Activated T-helper 17 cell treated with anti-CD3 and anti-CD28 coated beads, Interleukin-2, amount 50 U/mL, for 72 hours (primary cell): ENCODE measurements around the gene UCK2. TPM values are rescaled to one million over a fixed set of nuclear protein-coding genes. Genes with fewer than 3 reads are reported as not detected.

Experiments
- ATAC-seq: fragments of 150-1000 bp; cut with Tn5 transposase; replicated peaks from 2 replicates; pipeline ENCODE4 v1.10.0; 2021; ENCODE audit warnings: mild to moderate bottlenecking, moderate library complexity
- H3K27ac Mint-ChIP-seq: one replicate; pipeline ENCODE4 v1.8.0; 2022; ENCODE audit warnings: mixed read lengths
- H3K27me3 Mint-ChIP-seq: one replicate; pipeline ENCODE4 v1.8.0; 2022; ENCODE audit warnings: mixed read lengths
- H3K36me3 Mint-ChIP-seq: one replicate; pipeline ENCODE4 v1.8.0; 2022; ENCODE audit warnings: low read depth, mild to moderate bottlenecking, mixed read lengths
- H3K4me1 Mint-ChIP-seq: one replicate; pipeline ENCODE4 v1.8.0; 2022; ENCODE audit warnings: mixed read lengths
- H3K4me3 Mint-ChIP-seq: one replicate; pipeline ENCODE4 v1.8.0; 2022; ENCODE audit warnings: mild to moderate bottlenecking, mixed read lengths
- H3K9me3 Mint-ChIP-seq: one replicate; pipeline ENCODE4 v1.8.0; 2022; ENCODE audit warnings: mixed read lengths
- total RNA-seq, 2 donors: library from RNA; stranded (reverse); gene quantifications; one replicate each; pipeline ENCODE4 v1.2.3, GENCODE V29; 2022

The UCK2 gene
- total RNA-seq, 2 donors from 2014 or later, result 30.7 to 74.2 TPM

DNA sequence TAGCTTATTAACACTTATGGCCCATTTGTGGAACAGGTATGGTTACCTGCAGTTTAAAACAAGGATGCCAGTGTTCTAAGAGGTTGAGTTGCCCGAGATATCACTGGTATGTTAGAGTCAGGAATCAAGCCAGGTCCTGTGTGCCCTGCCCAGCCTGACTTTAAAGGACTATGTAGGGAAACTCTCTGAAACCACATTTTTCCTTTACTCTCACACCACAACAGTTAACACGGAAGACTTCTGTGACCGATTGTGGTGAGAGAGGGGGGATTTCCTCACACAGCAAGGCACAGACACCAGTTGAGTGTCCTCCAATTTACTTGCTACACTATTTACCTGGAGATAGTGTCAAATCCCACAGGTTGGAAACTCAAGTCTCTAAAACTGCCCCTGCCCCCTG, 47.8 kb downstream of the UCK2 start:
- peaks cover 21% of the 10 kb centered on the region for H3K4me1 Mint-ChIP-seq
- no peaks in the 10 kb centered on the region for H3K27me3 Mint-ChIP-seq
- no peaks in the 10 kb centered on the region for H3K9me3 Mint-ChIP-seq
- peak overlapping the region; percentile 6 for H3K4me3 Mint-ChIP-seq
- peak; percentile 59 for ATAC-seq
- no peaks in the 10 kb centered on the region for H3K36me3 Mint-ChIP-seq
- H3K27ac Mint-ChIP-seq, result no peak overlapping the region

GRCh38 chr1:165875604-165876003, 48.2 kb downstream of the UCK2 start:
- peak overlapping the region; percentile 6 for H3K4me3 Mint-ChIP-seq
- no peaks in the 10 kb centered on the region for H3K36me3 Mint-ChIP-seq
- no peaks in the 10 kb centered on the region for H3K9me3 Mint-ChIP-seq
- no peak for ATAC-seq
- H3K27ac Mint-ChIP-seq, result no peak overlapping the region
- H3K4me1 Mint-ChIP-seq, result peaks cover 21% of the 10 kb centered on the region
- H3K27me3 Mint-ChIP-seq, result no peaks in the 10 kb centered on the region

DNA sequence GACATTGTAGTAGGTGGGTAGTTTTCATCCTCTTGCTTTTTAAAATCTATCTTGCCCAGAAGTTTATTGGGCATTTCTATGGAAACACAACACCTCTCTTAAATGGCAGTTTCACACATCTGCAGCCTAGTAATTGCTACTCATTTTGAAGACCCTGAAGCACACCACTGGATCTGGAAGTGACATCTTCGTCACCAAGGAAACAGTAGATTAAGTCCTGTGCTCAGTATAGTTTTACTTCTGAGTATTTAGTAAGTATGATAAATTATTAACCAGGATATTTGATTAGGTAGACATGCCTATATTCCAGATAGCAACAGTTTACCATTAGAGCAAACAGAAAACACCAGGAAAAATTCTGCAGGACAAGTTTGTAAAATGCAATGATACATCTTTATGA, 48.7 kb downstream of the UCK2 start:
- H3K36me3 Mint-ChIP-seq, result no peaks in the 10 kb centered on the region
- peaks cover 16% of the 10 kb centered on the region for H3K4me1 Mint-ChIP-seq
- H3K4me3 Mint-ChIP-seq, result no peak overlapping the region
- H3K27ac Mint-ChIP-seq, result no peak overlapping the region
- no peaks in the 10 kb centered on the region for H3K27me3 Mint-ChIP-seq
- no peak for ATAC-seq
- no peaks in the 10 kb centered on the region for H3K9me3 Mint-ChIP-seq

DNA sequence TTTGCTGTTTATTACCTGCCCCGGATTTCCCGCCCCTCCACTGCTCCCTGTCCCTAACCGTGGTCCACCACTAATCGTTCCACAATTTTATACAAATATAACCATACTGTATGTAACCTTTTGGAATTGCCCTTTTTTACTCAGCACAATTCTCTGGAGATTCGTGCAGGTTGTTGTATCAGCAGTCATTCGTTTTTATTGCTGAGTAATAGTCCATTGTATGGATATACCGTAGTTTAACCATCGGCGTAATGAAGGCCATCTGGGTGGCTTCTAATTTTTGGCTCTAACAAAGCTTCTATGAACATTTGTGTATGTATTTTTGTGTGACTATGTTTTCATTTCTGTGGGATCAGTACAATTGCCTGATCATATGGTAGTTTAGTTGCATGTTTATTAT, 50.0 kb downstream of the UCK2 start:
- no peaks in the 10 kb centered on the region for H3K36me3 Mint-ChIP-seq
- peaks cover 10% of the 10 kb centered on the region for H3K4me1 Mint-ChIP-seq
- H3K4me3 Mint-ChIP-seq, result no peak overlapping the region
- ATAC-seq, result no peak
- no peaks in the 10 kb centered on the region for H3K9me3 Mint-ChIP-seq
- H3K27ac Mint-ChIP-seq, result no peak overlapping the region
- no peaks in the 10 kb centered on the region for H3K27me3 Mint-ChIP-seq

- H3K36me3 Mint-ChIP-seq, result no peaks in the 10 kb centered on the region
- H3K4me1 Mint-ChIP-seq, result peaks cover 6% of the 10 kb centered on the region
- H3K27ac Mint-ChIP-seq, result no peak overlapping the region
- H3K9me3 Mint-ChIP-seq, result no peaks in the 10 kb centered on the region
- no peak overlapping the region for H3K4me3 Mint-ChIP-seq
- H3K27me3 Mint-ChIP-seq, result no peaks in the 10 kb centered on the region
- ATAC-seq, result peak; percentile 85
Observed at GRCh38 chr1:165877940-165878556, 50.6 kb downstream of the UCK2 start.

DNA sequence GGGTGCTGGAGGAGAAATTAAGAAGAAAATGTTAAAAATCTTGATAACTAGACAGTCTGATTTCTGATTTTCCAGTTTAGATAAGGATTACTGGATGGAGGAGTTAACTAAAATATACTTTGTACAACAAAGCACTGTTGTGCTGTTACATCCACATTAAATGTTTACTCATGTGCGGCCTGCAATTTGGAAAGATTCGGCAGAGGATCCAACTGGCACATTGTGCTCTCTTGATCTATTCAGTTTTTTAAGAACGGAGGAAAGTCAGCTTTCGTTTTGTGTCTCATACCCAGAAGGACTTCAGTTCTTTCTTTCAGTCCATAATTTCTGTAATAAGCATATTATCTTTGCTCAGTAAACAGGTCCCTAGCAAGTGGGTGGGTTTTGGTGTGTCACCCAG, 52.5 kb downstream of the UCK2 start:
- Mint-ChIP-seq H3K9me3 (no peaks in the 10 kb centered on the region), H3K4me1 (peaks cover 9% of the 10 kb centered on the region), H3K27ac (no peak overlapping the region), H3K36me3 (no peaks in the 10 kb centered on the region), H3K4me3 (no peak overlapping the region), H3K27me3 (no peaks in the 10 kb centered on the region)
- ATAC-seq, result no peak

GRCh38 chr1:165880993-165881392, 53.6 kb downstream of the UCK2 start:
- Mint-ChIP-seq H3K27me3 (no peaks in the 10 kb centered on the region), H3K4me3 (no peak overlapping the region), H3K9me3 (no peaks in the 10 kb centered on the region), H3K4me1 (peaks cover 3% of the 10 kb centered on the region), H3K36me3 (no peaks in the 10 kb centered on the region), H3K27ac (no peak overlapping the region)
- ATAC-seq, result no peak

DNA sequence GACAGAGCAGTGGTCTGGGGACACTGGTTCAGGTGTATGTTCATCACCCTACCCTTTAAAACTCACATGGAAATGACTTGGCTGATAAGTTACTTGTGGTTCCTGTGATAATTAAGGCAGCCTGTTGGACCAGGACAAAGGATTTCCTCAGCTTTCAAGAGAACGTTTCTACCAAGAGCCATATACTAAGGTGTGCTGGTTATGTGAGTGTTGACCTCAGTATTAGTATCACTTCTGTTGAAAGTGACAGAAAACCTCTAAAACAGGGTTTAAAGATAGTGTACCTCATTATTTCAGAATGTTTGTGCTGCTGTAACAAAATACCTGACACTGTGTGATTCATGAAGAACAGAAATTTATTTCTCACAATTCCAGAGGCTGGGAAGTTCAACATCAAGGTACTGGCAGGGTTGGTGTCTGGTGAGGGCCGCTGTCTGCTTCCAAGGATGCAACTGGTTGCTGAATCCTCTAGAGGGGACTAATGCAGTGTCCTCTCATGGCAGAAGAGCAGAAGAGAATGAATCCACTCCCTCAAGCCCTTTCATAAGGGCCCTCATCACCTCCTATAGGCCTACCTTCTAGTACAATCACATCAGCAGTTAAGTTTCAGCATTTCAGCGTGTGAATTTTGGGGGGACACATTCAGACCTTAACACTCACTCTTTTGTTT, 54.9 kb downstream of the UCK2 start:
- Mint-ChIP-seq H3K27ac (no peak overlapping the region), H3K4me1 (peaks cover 8% of the 10 kb centered on the region), H3K4me3 (no peak overlapping the region), H3K9me3 (no peaks in the 10 kb centered on the region), H3K36me3 (no peaks in the 10 kb centered on the region), H3K27me3 (no peaks in the 10 kb centered on the region)
- no peak for ATAC-seq

- H3K4me1 Mint-ChIP-seq, result peaks cover 8% of the 10 kb centered on the region
- H3K4me3 Mint-ChIP-seq, result no peak overlapping the region
- H3K36me3 Mint-ChIP-seq, result no peaks in the 10 kb centered on the region
- H3K27me3 Mint-ChIP-seq, result no peaks in the 10 kb centered on the region
- ATAC-seq, result no peak
- no peak overlapping the region for H3K27ac Mint-ChIP-seq
- H3K9me3 Mint-ChIP-seq, result no peaks in the 10 kb centered on the region
Observed at GRCh38 chr1:165883056-165883455, 55.6 kb downstream of the UCK2 start.

GRCh38 chr1:165884009-165884689, 56.7 kb downstream of the UCK2 start:
- Mint-ChIP-seq H3K4me3 (no peak overlapping the region), H3K9me3 (no peaks in the 10 kb centered on the region), H3K4me1 (peaks cover 8% of the 10 kb centered on the region), H3K36me3 (no peaks in the 10 kb centered on the region), H3K27ac (no peak overlapping the region), H3K27me3 (no peaks in the 10 kb centered on the region)
- ATAC-seq, result no peak

DNA sequence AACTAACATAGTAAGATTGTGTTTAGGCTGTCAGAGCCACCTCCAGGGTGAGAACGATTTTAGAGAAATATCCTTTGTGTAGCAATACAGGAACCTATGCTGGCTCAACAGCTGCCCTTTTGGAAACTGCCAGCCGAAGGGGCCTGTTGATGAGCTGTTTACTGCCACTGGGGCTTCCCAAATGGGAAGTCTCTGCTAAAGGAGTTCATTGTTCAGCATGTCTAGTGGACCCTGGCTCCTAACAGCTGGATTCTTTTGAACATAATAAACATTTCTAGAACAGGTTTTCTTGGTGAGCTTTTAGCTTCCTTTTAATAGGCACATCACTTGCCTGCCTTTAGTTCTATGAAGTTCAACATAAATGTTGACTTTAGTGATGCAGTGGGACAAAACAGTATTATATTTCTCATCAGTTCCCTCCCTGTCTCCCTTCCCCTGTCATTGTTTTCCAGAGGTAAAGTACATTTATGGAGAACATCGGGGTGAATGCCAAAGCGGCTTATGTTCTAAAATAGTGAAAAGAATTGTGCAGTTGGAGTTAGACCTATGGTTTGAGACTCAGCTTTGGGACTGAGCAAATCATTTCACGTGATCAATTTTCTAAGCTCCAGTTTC, 57.4 kb downstream of the UCK2 start:
- no peaks in the 10 kb centered on the region for H3K27me3 Mint-ChIP-seq
- no peak for ATAC-seq
- H3K4me1 Mint-ChIP-seq, result peaks cover 8% of the 10 kb centered on the region

DNA sequence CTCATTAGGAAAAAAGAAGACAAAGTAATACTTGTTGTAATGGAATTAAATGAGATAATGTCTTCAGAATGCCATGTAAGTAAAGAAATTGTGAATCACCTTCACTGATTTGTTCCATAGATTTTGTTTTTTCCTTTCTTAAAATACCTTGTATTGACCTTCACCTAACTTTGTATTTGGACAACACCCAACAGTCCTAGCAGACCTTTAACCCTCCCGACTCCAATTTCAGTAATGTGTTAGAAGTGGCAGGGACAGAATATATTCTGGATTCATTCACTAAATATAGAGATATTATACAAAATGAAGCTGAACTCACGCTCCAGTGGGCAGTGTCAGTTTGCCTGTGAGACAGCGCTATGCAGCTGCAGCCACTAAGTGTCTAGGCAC, 57.9 kb downstream of the UCK2 start:
- Mint-ChIP-seq H3K27me3 (no peaks in the 10 kb centered on the region), H3K4me3 (no peak overlapping the region), H3K9me3 (no peaks in the 10 kb centered on the region), H3K4me1 (peaks cover 8% of the 10 kb centered on the region), H3K36me3 (peaks cover 3% of the 10 kb centered on the region), H3K27ac (no peak overlapping the region)
- ATAC-seq, result no peak

More for the DNA sequence above, 57.4 kb downstream of the UCK2 start:
- Mint-ChIP-seq H3K9me3 (no peaks in the 10 kb centered on the region), H3K27ac (no peak overlapping the region), H3K36me3 (no peaks in the 10 kb centered on the region), H3K4me3 (no peak overlapping the region)

DNA sequence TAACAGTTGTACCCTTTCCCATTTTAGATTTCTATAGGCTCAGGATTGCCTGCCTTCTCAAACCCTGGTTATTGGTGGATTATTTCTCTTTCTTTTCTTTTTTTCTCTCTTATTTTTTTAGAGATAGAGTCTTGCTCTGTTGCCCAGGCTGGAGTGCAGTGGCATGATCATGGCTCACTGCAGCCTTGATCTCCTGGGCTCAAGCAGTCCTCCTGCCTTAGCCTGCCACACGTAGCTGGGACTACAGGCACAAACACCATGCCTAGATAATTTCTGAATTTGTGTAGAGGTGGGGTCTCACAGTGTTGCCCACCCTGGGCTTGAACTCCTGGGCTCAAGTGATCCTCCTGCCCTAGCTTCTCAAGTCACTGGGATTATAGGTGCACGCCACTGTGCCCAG, 58.8 kb downstream of the UCK2 start:
- no peaks in the 10 kb centered on the region for H3K27me3 Mint-ChIP-seq
- no peak for ATAC-seq
- no peak overlapping the region for H3K4me3 Mint-ChIP-seq
- H3K36me3 Mint-ChIP-seq, result peaks cover 12% of the 10 kb centered on the region
- peaks cover 8% of the 10 kb centered on the region for H3K4me1 Mint-ChIP-seq
- peak overlapping the region; percentile 20 for H3K27ac Mint-ChIP-seq
- H3K9me3 Mint-ChIP-seq, result no peaks in the 10 kb centered on the region

GRCh38 chr1:165886983-165887382, 59.6 kb downstream of the UCK2 start:
- Mint-ChIP-seq H3K4me3 (no peak overlapping the region), H3K4me1 (peaks cover 8% of the 10 kb centered on the region), H3K9me3 (no peaks in the 10 kb centered on the region), H3K36me3 (peaks cover 20% of the 10 kb centered on the region), H3K27me3 (no peaks in the 10 kb centered on the region), H3K27ac (no peak overlapping the region)
- ATAC-seq, result no peak
